Measurements from ENCODE around the gene GFAP.

DNA sequence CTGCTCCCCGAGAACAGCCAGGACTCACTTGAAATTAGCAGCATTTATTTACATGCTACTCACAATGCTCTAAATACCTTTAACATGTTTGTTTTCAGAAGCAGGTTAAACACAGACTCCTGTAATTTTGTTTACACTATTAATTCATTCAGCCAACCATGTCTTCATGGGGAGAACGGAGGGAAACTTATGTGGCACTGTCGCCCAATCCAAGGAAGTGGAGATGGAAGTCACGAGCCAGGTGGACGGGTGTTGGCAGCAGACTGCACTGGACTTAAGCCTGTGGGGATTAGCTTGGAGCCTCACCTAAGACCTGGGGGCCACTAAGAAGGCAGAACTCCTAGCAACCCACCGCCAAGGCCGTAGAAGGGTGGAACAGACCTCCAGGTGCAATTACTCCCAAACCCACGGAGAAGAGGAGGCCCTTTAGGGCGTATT lies 8.8 kb upstream of the GFAP start:
- TF ChIP-seq EZH2 (IDR thresholded peaks at IDR 0.05; ENCODE audit: borderline replicate concordance, low read length): no peak
- TF ChIP-seq, protein P1, sequence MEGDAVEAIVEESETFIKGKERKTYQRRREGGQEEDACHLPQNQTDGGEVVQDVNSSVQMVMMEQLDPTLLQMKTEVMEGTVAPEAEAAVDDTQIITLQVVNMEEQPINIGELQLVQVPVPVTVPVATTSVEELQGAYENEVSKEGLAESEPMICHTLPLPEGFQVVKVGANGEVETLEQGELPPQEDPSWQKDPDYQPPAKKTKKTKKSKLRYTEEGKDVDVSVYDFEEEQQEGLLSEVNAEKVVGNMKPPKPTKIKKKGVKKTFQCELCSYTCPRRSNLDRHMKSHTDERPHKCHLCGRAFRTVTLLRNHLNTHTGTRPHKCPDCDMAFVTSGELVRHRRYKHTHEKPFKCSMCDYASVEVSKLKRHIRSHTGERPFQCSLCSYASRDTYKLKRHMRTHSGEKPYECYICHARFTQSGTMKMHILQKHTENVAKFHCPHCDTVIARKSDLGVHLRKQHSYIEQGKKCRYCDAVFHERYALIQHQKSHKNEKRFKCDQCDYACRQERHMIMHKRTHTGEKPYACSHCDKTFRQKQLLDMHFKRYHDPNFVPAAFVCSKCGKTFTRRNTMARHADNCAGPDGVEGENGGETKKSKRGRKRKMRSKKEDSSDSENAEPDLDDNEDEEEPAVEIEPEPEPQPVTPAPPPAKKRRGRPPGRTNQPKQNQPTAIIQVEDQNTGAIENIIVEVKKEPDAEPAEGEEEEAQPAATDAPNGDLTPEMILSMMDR (IDR thresholded peaks at IDR 0.05; ENCODE audit: low read length): no peak
